GM12864 (cell line): ENCODE results near the gene SHPK.

Experiments
- DNase-seq: peaks from one replicate; pipeline ENCODE4 v3.0.0-alpha.2; 2011; ENCODE audit warnings: low read depth
- H3K4me3 ChIP-seq: 2 replicates; pipeline ENCODE4 v1.5.1; 2011; ENCODE audit warnings: mild to moderate bottlenecking, low read depth, low read length, control low read depth
- CTCF ChIP-seq: IDR thresholded peaks from 2 replicates; pipeline ENCODE4 v1.5.1; 2011; ENCODE audit warnings: low read depth, mild to moderate bottlenecking, moderate library complexity, low read length, control low read depth, inconsistent platforms; ENCODE audit errors: missing control alignments

Gene SHPK

GRCh38 chr17:3636154-3636907, at the start of gene SHPK, which contains the start of gene CTNS:
Gene SHPK, minus strand, starts transcription at chr17:3636250. Its CDS starts 31 bp downstream, at chr17:3636219.
Gene CTNS, plus strand, starts transcription at chr17:3636760. Its CDS starts 3,447 bp downstream, at chr17:3640207.
- DNase-seq = peak; percentile 84
- H3K4me3 ChIP-seq = peak within 1 kb of the TSS; percentile 99
- TF ChIP-seq CTCF = no peak

GRCh38 chr17:3685174-3685573, 49.1 kb upstream of the SHPK start:
- H3K4me3 ChIP-seq = no peak overlapping the region
- no peak for DNase-seq
- no peak for TF ChIP-seq CTCF

GRCh38 chr17:3683054-3683511, 47.0 kb upstream of the SHPK start:
- no peak overlapping the region for H3K4me3 ChIP-seq
- TF ChIP-seq CTCF = peak; percentile 99
- peak; percentile 46 for DNase-seq

GRCh38 chr17:3682033-3682432, 46.0 kb upstream of the SHPK start:
- no peak for DNase-seq
- TF ChIP-seq CTCF = no peak
- no peak overlapping the region for H3K4me3 ChIP-seq

- H3K4me3 ChIP-seq = no peak overlapping the region
- no peak for TF ChIP-seq CTCF
- DNase-seq = no peak
Observed at GRCh38 chr17:3681565-3681964, 45.5 kb upstream of the SHPK start.

GRCh38 chr17:3681057-3681456, 45.0 kb upstream of the SHPK start:
- no peak overlapping the region for H3K4me3 ChIP-seq
- TF ChIP-seq CTCF = no peak
- no peak for DNase-seq
